Measurements from ENCODE around the gene CCNY.

CCNY gene

GRCh38 chr10:35613597-35614226, 277.4 kb downstream of the CCNY start:
- no peak for DNase-seq (ENCODE audit: low read depth, low spot score)

GRCh38 chr10:35614312-35614711, 278.0 kb downstream of the CCNY start:
- DNase-seq (ENCODE audit: low read depth, low spot score), result no peak

All from activated naive CD8-positive, alpha-beta T cell treated with anti-CD3 and anti-CD28 coated beads, Interleukin-2, amount 50 U/mL, for 16 hours (primary cell).